GM19452 (cell line): ENCODE data around the gene ZNF74.
"Not testable (repeated sequence)": the region's sequence is repeated elsewhere in the genome, so short reads cannot be mapped to it uniquely, and the experiment has no call there.

Source experiments
- ATAC-seq: cut with Tn5 transposase; IDR thresholded peaks from one replicate; pipeline ENCODE4 v1.9.1; 2021; ENCODE audit not compliant: unreplicated experiment

The ZNF74 gene

DNA sequence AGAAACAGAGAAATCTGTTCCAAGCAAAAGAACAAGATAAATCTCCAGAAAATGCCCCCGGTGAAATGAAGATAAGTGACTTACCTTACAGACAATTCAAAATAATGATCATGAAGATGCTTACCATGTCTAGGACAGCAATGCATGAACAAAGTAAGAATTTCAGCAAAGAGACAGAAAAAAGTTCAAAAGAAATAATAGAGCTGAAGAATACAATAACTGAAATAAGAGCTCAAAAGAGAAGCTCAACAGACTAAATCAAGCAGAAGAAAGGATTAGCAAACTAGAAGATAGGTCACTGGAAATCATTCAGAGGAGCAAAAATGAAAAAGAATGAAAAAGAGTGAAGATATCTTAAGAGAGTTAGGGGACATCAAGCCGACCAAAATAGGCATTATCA, 19.8 kb upstream of the ZNF74 start:
- ATAC-seq, result not testable (repeated sequence)

DNA sequence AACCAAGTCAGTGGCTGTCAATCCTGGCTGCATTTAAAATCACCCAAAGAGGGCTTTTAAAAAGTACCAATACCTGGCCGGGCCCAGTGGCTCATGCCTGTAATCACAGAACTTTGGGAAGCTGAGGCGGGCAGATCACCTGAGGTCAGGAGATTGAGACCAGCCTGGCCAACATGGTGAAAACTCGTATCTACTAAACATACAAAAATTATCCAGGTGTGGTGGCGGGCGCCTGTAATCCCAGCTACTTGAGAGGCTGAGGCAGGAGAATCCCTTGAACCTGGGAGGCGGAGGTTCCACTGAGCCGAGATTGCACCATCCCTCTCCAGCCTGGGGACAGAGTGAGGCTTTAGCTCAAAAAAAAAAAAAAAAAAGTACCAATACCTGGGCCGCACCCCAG, 17.7 kb upstream of the ZNF74 start:
- not testable (repeated sequence) for ATAC-seq

DNA sequence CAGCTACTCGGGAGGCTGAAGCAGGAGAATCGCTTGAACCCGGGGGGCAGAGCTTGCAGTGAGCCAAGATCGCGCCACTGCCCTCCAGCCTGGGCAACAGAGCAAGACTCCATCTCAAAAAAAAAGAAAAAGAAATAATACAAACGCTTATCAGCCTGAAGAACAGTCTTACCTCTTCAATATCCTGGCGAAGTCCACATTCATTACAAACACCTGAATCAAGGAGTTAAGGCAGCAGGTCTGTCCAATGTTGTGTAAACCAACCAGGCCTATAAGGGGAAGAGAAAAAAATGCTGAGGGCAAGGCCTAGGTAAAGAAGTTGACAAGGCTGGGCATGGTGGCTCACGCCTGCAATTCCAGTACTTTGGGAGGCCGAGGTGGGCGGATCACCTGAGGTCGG, 17.0 kb upstream of the ZNF74 start:
- ATAC-seq, result not testable (repeated sequence)

DNA sequence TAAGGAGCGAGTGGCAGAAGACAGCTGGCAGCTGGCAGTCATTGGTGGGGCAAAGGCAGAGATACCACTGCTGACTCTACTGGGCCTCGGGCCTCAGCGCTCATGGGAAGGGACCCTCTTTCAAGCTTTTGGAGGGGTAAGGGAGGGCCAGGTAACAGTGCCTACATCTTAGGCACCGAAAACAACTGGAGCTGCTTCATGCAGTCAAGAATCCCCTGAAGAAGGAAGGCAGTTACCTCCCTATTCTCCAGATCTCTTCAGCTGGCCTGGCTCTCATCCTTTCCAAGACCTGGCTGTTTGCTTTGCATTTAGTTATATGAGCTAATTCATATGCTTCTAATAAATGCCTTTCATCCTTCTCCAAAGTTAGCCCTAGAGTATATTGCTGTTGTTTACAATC, 15.8 kb upstream of the ZNF74 start:
- no peak for ATAC-seq

DNA sequence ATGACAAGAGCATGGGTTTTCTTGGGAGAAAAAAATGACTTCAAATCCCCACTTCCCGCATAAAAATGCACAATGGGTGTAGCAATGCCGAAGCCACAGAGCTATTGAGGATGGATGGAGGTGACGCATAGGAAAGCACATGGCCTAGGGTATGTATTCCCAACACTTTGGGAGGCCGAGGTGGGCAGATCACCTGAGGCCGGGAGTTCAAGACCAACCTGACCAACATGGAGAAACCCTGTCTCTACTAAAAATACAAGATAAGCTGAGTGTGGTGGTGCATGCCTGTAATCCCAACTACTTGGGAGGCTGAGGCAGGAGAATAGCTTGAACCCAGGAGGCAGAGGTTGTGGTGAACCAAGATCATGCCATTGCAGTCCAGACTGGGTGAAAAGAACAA, 15.3 kb upstream of the ZNF74 start:
- ATAC-seq, result not testable (repeated sequence)

DNA sequence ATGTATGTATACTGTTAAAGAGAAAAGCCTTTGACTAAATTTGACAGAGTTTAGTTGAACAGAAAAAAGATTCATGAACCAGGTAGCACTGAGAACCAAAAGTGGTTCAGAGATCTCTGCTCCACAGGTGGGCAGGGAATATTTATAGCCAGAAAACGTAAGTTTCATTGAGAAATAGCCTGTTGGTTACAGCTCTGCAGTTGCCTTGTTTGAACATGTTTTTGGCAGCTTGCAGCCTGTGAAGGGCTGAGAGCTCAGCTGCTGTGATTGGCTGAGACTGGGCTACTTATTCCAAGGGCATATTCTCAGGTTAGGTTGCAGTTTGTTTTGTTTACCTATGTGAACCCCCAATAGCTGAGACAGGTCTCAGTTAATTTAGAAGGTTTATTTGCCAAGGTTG, 13.5 kb upstream of the ZNF74 start:
- no peak for ATAC-seq

DNA sequence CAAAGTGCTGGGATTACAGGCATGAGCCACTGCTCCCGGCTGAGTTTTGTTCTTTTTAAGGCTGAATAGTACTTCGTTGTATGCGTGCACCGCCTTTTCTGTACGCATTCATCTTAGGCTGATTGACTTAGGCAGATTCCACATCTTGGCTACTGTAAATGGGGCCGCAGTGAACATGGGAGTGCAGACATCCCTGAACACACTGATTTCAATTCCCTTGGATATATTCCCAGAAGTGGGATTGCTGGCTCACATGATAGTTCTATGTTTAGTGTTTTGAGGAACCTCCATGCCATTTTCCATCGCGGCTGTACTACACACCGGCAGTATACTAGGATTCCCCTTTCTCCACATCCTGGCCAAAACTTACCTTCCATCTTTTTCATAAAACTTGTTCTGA, 10.4 kb upstream of the ZNF74 start:
- ATAC-seq, result no peak

DNA sequence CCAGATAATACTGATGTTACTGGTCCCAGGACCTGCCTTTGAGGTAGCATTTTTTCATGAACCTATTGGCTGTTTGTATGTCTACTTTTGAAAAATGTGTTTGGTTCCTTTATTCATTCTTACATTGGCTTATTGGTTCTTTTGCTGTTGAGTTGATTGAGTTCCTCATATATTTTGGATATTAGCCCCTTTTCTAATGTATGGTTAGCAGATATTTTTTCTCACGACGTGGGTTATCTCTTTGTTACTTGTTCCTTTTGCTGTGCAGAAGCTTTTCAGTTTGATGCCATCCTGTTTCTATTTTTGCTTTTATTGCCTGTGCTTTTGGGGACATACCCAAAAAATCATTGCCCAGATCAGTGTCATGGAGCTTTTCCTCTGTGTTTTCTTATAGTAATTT, 9.8 kb upstream of the ZNF74 start:
- no peak for ATAC-seq

DNA sequence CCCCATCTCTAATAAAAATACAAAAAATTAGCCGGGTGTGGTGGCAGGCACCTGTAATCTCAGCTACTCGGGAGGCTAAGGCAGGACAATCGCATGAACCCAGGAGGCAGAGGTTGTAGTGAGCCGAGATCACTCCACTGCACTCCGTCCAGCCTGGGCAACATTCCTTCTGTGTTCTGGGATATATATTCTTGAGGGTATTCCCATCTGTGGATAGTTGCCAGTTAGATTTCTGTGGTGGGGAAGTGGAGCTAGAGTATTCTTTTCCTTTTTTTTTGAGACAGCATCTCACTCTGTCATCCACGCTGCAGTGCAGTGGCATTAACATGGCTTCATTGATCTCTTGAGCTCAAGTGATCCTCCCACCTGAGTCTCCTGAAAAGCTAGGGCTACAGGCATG, 9.1 kb upstream of the ZNF74 start:
- no peak for ATAC-seq

DNA sequence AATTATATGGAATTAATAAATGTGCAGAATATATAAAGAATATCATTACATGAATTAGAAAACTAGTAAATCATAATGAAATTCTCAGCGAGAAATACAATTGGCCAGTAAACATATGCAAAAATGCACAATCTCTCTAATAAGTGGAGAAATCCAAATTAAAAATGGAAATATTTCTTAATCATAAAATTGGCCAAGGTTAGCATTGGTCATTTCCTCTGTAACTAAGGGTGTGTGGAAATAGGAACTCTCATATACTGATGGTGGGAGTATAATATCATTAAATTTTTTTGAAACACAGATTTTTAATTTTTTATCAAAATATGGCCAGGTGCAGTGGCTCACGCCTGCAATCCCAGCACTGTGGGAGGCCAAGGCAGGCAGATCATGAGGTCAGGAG, 7.6 kb upstream of the ZNF74 start:
- ATAC-seq, result no peak

DNA sequence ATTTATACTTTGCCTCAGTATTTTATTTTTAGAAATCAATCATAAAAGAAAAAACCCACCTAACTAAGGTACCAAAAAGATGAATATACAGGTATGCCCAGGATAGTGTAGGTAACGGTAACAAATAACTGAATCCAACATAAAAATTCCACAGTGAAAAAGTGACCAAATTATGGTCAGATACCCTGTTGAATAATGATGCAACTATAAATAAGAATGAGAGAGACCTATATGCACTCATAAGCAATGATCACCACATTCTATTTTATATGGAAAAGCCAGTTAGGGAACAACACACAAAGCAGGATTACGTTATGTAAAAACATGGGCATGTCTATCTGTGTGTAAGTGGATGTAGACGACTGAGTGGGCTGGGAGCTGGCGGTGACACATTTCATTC, 7.0 kb upstream of the ZNF74 start:
- no peak for ATAC-seq

DNA sequence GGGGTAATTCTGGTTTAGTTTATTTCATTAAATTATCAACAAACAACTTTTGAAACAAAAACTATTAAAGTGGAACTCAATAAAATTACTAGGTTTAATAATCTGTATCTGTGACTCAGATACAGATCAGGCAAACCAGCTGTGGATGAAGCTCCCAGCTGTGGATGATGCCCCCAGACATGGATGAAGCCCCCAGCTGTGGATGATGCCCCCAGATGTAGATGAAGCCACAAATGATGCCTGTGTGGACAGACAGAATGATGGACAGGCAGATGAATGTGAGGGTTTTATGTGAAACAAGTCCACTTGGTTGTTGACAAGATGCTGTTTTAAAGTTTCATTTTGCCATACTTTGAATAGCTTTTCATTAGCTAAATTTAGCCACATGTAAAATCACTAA, 5.8 kb upstream of the ZNF74 start:
- no peak for ATAC-seq

DNA sequence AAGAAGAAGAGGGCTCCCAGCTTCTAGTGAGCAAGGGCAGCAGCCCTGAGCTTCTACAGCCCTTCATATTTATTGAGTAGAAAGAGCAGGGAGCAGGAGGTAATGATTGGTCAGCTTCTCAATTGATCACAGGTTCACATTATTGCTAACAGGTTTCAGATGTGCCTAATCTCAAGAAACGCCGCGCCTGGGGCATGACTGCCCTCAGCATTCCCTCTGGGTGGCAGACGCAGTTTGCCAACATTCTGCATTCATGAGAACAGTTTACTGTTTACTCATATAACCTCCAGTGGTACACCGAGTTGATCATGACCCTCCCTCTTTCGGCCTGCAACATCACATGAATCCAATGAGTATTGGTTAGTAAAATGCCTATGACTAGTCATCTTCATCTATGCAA, 4.7 kb upstream of the ZNF74 start:
- no peak for ATAC-seq

DNA sequence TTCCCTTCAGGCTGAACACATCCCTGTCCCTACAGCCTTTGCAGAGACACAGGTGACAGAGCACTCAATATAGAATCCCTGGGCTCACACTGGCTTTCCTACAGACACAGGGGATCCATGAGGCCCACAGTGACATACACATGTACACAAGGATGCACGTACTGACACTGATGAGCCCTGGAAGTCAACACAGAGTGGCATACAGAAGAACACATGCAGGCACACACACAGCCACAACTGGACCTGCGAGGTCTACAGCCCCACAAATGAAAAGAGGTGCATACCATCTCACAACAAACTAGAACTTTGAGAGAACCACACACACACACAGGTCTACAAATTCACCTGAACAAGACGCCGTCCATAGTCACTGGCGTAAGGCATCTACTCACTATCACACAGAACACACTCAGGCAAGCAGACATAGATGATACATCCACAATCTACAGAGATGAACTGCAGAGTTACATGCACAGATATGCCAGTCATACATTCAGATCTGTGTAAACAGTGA, 3.5 kb upstream of the ZNF74 start:
- ATAC-seq, result no peak

DNA sequence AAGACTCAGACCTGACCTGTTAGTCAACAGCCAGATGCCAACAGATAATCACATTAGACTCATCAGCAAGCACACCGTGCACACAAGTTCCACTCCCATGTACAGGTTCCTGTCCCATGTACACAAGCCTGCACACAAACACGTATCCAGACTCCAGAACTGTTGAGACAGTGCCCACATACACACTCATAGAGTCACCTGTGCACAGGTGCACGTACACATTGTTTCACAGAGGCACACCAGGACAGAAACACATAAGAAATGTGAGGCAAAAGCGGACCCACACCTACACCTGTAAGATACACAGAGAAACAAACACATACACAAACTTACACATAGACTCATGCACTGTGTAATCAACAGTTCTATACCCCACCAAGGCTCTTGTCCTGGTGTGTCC, 2.7 kb upstream of the ZNF74 start:
- ATAC-seq, result no peak

DNA sequence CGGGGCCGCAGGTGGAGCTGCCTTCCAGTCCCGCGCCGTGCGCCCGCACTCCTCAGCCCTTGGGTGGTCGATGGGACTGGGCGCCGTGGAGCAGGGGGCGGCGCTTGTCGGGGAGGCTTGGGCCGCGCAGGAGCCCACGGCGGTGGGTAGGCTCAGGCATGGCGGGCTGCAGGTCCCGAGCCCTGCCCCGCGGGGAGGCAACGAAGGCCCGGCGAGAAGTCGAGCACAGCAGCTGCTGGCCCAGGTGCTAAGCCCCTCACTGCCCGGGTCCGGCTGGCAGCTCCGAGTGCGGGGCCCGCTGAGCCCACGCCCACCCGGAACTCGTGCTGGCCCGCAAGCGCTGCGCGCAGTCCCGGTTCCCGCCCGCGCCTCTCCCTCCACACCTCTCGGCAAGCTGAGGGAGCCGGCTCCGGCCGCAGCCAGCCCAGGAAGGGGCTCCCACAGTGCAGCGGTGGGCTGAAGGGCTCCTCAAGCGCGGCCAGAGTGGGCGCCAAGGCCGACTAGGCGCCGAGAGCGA, 1.5 kb upstream of the ZNF74 start:
- ATAC-seq, result not testable (repeated sequence)

DNA sequence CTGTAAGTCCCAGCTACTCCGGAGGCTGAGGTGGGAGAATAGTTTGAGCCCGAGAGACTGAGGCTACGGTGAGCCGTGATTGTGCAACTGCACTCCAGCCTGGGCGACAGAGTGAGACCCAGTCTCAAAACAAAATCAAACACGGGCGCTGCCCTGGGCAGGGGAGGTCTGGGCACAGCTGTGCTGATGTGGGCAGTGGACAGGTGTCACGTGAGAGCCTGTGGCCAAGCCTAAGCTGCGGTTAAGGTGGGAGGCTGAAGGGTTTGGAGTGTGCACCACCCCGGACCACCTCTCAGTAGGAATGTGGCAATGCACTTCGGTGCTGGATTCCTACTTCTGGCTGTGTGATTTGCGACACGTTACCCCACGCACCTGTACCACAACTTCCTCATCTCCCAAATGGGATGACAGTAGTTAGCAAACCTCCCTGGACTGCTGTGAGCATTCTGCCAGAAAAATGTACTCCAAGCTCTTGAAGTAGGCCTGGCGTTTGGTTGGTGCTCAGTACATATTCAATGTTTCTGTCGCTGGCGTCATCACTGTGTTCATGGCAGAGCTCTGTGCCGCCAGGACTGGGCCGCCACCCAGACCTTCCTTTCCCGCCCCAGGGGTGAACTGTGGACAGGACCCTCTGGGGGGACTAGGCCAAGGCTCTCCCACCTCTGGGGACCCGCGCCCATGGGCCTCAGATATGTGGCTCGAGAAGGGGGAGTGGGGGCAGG, 807 bp upstream of the ZNF74 start:
- no peak for ATAC-seq

DNA sequence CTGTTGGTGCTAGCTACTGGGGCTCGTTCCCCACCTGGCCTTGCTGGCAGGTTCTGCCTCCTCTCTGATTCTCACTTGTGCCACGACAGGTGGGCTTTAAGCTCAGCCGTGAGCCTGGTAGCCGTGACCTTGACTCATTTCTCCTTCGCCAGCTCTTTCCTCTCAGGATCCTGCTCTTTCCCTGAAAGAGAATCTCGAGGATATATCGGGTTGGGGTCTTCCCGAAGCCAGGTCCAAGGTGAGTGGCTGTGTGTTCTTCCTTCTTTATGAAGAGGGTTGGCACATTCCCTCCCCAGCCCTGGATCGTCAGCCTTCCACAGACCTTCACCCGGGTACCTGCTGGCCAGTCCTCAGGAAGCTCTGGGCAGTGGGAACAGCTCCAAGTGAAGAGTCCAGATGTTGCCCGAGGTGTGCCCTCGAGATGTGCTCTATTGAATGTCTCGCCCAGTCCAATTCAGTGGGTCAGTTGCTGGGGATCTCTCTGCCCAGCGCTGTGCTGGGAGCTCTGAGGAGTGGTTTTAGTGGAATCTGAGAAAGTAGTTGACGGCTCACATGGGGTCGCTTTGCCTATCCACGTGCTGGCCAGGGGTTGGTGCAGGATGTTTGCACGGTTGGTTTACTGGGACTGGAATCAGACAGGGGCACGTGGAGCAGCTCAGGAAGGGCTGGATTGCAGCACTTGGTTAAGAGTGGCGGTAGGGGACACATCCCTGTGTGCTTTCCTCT, 1.4 kb downstream of the ZNF74 start:
- no peak for ATAC-seq

DNA sequence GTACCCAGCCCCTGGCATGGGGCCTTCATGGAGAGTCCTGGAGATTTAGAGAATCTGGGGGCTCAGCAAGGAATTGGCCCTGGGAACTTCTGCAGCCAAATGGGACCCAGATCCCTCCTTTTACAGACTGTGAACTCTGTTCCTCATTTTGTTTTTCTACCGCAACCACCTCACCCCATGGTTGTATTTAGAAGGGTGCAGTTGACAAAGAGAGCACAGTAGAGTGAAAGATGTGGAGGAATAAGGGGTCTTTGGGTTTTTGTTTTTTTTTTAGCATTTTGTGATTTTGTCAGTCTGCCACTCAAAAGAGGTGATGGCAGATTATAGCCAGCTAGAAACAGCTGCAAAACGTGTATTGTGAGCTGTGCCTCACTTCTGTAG, 1.9 kb downstream of the ZNF74 start:
- no peak for ATAC-seq

DNA sequence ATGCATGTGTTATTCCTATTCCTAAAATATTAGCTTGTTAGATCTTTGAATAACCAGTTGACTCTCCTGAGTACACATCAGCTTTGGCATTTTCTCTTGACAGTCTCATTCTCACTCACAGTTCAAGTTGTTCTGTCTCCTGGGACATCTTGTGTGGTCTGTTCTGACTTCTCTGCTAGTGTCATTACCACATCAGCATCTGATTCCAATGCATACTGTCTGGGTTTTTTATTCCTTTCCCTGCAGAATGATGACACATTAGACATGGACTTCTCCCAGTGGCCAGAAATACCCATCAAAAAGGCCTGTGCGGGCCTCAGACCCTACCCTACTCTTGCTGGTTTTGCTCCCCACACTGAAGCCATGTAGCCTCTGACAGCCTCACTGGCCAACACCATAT, 2.7 kb downstream of the ZNF74 start:
- ATAC-seq, result no peak

DNA sequence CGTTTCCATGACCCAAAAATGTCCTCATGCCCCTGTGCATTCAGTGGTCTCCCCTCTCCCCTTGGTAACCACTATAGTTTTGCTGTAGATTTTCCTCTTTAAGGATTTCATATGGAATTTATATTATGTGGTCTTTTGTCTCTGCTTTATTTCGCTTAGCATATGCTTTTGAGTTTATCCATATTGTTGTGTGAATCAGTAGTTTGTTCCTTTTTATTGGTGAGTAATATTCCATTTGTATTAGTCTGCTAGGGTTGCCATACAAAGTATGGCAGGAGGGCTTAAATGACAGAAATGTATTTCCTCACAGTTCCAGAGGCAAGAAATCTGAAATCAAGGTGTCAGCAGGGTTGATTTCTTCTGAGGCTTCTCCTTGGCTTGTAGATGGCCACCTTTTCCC, 3.5 kb downstream of the ZNF74 start:
- ATAC-seq, result no peak

DNA sequence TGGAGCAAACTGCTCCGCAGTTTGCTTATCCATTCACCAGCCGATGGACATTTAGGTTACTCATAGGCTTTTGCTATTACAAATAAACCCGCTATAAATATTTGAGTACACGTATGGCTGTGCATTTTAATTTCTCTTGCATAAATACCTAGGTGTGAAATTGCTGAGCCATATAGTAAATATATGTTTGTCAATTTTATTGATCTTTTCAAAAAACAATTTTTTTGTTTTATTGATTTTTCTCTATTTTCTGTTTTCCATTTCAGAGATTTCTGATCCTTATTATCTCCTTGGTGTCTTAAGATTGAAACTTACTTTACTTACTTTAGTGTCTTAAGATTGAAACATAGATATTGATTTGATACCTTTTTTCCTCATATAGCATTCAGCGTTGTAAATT, 4.5 kb downstream of the ZNF74 start:
- no peak for ATAC-seq
